Kidney (tissue), 14 donors: ENCODE measurements around the gene ASAP2. TPM values are rescaled to one million over a fixed set of nuclear protein-coding genes. Genes with fewer than 3 reads are reported as not detected.

Experiments
- DNase-seq, 5 donors: peaks; one replicate each; pipeline ENCODE4 v3.0.0-alpha.2; 2013 to 2020
- FAIRE-seq: peaks from 2 replicates; lab custom pipeline; 2012; peaks lifted over from hg19 to GRCh38; lab: Jason Lieb, UNC
- H3K27ac ChIP-seq, 2 donors: one replicate each; pipeline ENCODE4 v1.7.0; 2013; ENCODE audit warnings: low read depth in 2 of 2, low read length in 2 of 2, inconsistent platforms in 1 of 2
- H3K27me3 ChIP-seq: one replicate; pipeline ENCODE4 v1.7.1; 2013; ENCODE audit warnings: low read length, inconsistent platforms; ENCODE audit not compliant: control insufficient read depth, insufficient read depth
- H3K36me3 ChIP-seq, 3 donors: one replicate each; pipeline versions ENCODE4 v1.7.0 to v1.7.1; 2013; ENCODE audit warnings: low read length in 3 of 3, control low read depth in 1 of 3, inconsistent platforms in 1 of 3; ENCODE audit not compliant: insufficient read depth in 3 of 3, control insufficient read depth in 2 of 3
- H3K4me1 ChIP-seq, 3 donors: one replicate each; pipeline versions ENCODE4 v1.7.0 to v1.7.1; 2013; ENCODE audit warnings: low read length in 3 of 3, inconsistent platforms in 1 of 3, low read depth in 1 of 3; ENCODE audit not compliant: control insufficient read depth in 2 of 3, insufficient read depth in 2 of 3
- H3K4me3 ChIP-seq, 3 donors: one replicate each; pipeline versions ENCODE4 v1.7.0 to v1.8.1; 2013; ENCODE audit warnings: low read length in 3 of 3, control low read depth in 1 of 3, inconsistent platforms in 1 of 3
- H3K9ac ChIP-seq, 3 donors: one replicate each; pipeline versions ENCODE4 v1.7.0 to v1.7.1; 2013; ENCODE audit warnings: low read length in 3 of 3, control low read depth in 1 of 3, inconsistent platforms in 1 of 3
- H3K9me3 ChIP-seq, 3 donors: one replicate each; pipeline versions ENCODE4 v1.7.0 to v1.7.1; 2013; ENCODE audit warnings: low read length in 3 of 3, control low read depth in 1 of 3, inconsistent platforms in 1 of 3; ENCODE audit not compliant: control insufficient read depth in 2 of 3, insufficient read depth in 1 of 3
- intact Hi-C: fragments of 100-400 bp; cut with DNase I; formaldehyde crosslinking; loops from one replicate; pipeline ENCODE4 v1.11.1; 2022
- polyA plus RNA-seq: library from polyadenylated mRNA; stranded (reverse); fragments of 350-450 nt; fragmentation: Illumina TruSeq; extraction: RNeasy Lipid Tissue Mini Kit (QIAGEN cat#74804); gene quantifications from one replicate; pipeline ENCODE4 v1.2.3, GENCODE V29; 2014; ENCODE audit warnings: low read depth, low replicate concordance; ENCODE audit not compliant: insufficient read depth
- total RNA-seq: library from RNA; stranded (reverse); fragmentation: NEBNext Ultra II Directional; extraction: Animal tissue kit (Norgen Biotek cat#: 25700); gene quantifications from one replicate; pipeline ENCODE4 v1.2.1, GENCODE V29; 2021
- TF ChIP-seq, protein P1 (sequence below): IDR thresholded peaks from 3 replicates; pipeline ENCODE4 v1.5.1; 2012; ENCODE audit warnings: mild to moderate bottlenecking, moderate library complexity, borderline replicate concordance; ENCODE audit not compliant: insufficient read depth; ENCODE audit errors: extremely low read depth
- donor health status: control.
- donor health status: control.
- donor health status: control.
- donor health status: control.
- donor health status: control.
- donor health status: DM: yes; HTN: yes; CAD: no.
- donor health status: Normal renal cell carcinoma (clear cell type).

ASAP2 gene
- total and polyA plus RNA-seq, 2 donors from 2014 or later: 26.2 to 54.8 TPM

DNA sequence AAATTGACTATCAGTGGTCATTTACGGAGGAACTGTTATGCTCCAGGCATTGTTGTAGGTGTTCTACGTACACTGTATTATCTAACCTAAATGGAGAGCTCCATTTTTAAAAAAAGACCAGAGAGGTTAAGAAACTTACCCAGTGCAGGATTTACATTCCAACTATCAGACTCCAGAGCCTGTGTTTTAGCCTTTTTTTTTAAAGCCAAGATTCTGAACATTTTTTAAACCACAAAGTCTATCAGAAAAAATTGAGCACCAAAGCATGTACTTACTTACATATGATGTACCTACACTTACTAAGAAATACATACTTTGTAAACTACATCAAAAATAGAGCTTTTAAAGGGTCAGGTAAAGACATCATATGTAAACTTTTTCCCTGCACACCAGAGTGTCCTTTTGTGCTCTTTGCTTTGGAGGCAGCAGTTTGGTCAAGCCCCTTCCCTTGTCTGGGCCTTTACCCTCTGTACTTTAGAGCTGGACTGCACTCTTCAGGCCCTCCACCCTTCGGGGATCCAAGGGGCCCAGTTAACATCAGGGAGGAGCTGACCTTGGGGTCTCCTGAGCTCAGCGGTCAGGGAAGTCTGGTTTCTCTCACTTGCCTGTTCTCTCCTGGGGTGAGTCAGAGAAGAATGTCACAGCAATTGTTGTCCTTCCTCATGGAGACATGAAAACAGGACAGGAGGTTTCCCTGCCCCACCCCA lies 158.3 kb downstream of the ASAP2 start:
- H3K4me3 ChIP-seq: no peak overlapping the region
- peak overlapping the region in 1 of 3 donors; percentile 17 for H3K9ac ChIP-seq
- H3K27me3 ChIP-seq: no peaks in the 10 kb centered on the region
- H3K36me3 ChIP-seq: peaks cover 2 to 50% (median 10%) of the 10 kb centered on the region in 3 donors
- peak overlapping the region in 1 of 2 donors; percentile 30 for H3K27ac ChIP-seq
- intact Hi-C loops: no loop called here
- DNase-seq (no peak), FAIRE-seq (no peak)
- TF ChIP-seq, protein P1, sequence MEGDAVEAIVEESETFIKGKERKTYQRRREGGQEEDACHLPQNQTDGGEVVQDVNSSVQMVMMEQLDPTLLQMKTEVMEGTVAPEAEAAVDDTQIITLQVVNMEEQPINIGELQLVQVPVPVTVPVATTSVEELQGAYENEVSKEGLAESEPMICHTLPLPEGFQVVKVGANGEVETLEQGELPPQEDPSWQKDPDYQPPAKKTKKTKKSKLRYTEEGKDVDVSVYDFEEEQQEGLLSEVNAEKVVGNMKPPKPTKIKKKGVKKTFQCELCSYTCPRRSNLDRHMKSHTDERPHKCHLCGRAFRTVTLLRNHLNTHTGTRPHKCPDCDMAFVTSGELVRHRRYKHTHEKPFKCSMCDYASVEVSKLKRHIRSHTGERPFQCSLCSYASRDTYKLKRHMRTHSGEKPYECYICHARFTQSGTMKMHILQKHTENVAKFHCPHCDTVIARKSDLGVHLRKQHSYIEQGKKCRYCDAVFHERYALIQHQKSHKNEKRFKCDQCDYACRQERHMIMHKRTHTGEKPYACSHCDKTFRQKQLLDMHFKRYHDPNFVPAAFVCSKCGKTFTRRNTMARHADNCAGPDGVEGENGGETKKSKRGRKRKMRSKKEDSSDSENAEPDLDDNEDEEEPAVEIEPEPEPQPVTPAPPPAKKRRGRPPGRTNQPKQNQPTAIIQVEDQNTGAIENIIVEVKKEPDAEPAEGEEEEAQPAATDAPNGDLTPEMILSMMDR: no peak
- no peaks in the 10 kb centered on the region for H3K9me3 ChIP-seq
- peaks cover 0 to 19% (median 9%) of the 10 kb centered on the region in 3 donors for H3K4me1 ChIP-seq

DNA sequence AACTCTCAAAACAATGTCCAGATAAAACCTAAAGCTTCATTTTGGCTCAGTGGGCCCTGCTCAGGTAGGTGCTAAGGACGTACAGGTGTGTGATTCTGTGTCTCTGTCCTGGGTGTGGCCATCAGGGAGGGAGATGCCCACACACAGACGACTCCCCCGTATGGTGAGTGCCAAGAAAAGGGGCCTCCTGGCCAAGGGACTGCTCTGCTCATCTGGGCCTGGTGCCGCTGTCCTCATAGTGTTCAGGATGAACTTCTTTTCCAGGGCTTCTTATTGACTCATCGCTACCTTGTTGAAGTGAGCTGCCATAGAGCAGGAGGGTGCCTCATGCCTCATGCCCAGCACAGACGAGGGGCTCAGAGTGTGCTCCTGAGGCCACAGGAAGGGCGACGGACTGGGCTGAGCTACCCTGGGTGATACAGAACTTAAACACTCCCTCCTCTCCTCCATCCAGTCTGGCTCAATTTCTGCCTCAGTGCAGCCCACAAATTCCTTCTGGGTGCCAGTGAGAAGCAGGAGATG lies 158.9 kb downstream of the ASAP2 start:
- DNase-seq (no peak), FAIRE-seq (no peak)
- no peaks in the 10 kb centered on the region for H3K9me3 ChIP-seq
- H3K27ac ChIP-seq: peak overlapping the region; percentile 30 to 49
- TF ChIP-seq, protein P1: no peak
- intact Hi-C loops: no loop called here
- no peaks in the 10 kb centered on the region for H3K27me3 ChIP-seq
- H3K4me3 ChIP-seq: no peak overlapping the region
- peaks cover 0 to 19% (median 9%) of the 10 kb centered on the region in 3 donors for H3K4me1 ChIP-seq
- H3K9ac ChIP-seq: peak overlapping the region in 1 of 3 donors; percentile 17
- peaks cover 3 to 49% (median 12%) of the 10 kb centered on the region in 3 donors for H3K36me3 ChIP-seq

- Histone ChIP-seq H3K9ac (peak overlapping the region in 1 of 3 donors; percentile 1), H3K27ac (peak overlapping the region; percentile 30 to 49), H3K4me3 (no peak overlapping the region), H3K9me3 (no peaks in the 10 kb centered on the region), H3K36me3 (peaks cover 5 to 51% (median 12%) of the 10 kb centered on the region in 3 donors), H3K4me1 (peaks cover 0 to 19% (median 9%) of the 10 kb centered on the region in 3 donors), H3K27me3 (no peaks in the 10 kb centered on the region)
- TF ChIP-seq, protein P1: no peak
- intact Hi-C loops: no loop called here
- FAIRE-seq (no peak), DNase-seq (no peak)
These were observed 159.4 kb downstream of the ASAP2 start for GRCh38 chr2:9366026-9366425.
